ENCODE results near the gene CALR. TPM values are rescaled to one million over a fixed set of nuclear protein-coding genes. Genes with fewer than 3 reads are reported as not detected.

Gene CALR
- total RNA-seq, 1 donor from 2014 or later: 1,812 TPM

- H3K4me3 ChIP-seq (ENCODE audit: low read depth, low read length): no peak overlapping the region
- TF ChIP-seq, protein P1, sequence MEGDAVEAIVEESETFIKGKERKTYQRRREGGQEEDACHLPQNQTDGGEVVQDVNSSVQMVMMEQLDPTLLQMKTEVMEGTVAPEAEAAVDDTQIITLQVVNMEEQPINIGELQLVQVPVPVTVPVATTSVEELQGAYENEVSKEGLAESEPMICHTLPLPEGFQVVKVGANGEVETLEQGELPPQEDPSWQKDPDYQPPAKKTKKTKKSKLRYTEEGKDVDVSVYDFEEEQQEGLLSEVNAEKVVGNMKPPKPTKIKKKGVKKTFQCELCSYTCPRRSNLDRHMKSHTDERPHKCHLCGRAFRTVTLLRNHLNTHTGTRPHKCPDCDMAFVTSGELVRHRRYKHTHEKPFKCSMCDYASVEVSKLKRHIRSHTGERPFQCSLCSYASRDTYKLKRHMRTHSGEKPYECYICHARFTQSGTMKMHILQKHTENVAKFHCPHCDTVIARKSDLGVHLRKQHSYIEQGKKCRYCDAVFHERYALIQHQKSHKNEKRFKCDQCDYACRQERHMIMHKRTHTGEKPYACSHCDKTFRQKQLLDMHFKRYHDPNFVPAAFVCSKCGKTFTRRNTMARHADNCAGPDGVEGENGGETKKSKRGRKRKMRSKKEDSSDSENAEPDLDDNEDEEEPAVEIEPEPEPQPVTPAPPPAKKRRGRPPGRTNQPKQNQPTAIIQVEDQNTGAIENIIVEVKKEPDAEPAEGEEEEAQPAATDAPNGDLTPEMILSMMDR (conservative IDR thresholded peaks at IDR 0.05; ENCODE audit: low read depth, low read length): no peak
- no peak for DNase-seq (ENCODE audit: low read depth)
These were observed 17.4 kb upstream of the CALR start for GRCh38 chr19:12921047-12921446.

DNA sequence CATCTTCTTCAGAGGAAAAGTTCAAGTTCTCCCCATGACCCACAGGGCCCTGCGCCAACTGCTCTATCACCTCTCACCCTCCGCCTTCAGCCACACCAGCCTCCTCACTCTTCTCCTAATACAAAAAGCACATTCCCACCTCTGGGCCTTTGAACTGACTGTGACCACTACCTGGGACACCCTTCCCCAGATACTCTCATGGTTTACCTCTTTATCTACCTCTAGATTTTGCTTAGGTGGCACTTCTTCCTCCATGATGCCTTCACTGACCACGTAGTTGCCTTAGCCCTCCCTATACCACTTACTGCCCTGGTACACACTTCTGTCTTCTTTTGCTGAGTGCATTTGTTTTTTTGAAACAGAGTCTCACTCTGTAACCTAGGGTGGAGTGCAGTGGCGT lies 15.4 kb upstream of the CALR start:
- no peak for DNase-seq (ENCODE audit: low read depth)
- no peak overlapping the region for H3K4me3 ChIP-seq (ENCODE audit: low read depth, low read length)
- TF ChIP-seq, protein P1 (conservative IDR thresholded peaks at IDR 0.05; ENCODE audit: low read depth, low read length): no peak

- H3K4me3 ChIP-seq (ENCODE audit: low read depth, low read length): no peak overlapping the region
- no peak for DNase-seq (ENCODE audit: low read depth)
- TF ChIP-seq, protein P1 (conservative IDR thresholded peaks at IDR 0.05; ENCODE audit: low read depth, low read length): no peak
These were observed 13.6 kb upstream of the CALR start for GRCh38 chr19:12924621-12925310.

DNA sequence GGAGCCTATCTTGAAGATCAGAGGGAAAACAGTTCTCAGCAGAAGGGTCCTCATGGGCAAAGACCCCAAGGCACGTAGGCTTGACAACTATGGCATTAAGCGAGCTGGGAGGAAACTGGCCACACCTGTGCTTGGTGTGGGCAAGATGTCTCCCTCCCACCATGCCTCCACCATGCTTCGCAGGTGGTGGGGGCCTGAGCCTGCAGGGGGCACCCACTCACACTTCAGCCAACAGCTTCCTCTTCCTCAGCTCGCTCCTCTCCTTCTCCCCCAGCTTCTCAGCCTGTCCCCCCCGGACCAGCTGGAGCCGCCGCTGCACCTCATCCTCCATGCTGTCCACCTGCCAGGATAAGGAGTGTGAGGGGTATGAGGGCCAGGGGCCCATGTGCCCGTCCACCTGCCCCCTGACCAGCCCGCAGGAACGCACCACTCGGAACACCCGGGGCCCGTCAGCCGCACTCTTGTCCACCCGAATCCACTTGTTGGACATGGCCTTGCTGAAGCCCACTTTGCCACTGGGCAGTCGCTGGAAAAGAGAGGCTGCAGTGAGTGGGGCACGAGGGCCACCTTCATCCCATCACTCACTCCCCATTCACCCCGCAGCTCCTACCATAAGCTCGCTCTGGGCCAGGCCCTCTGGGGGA lies 8.3 kb upstream of the CALR start:
- DNase-seq (ENCODE audit: low read depth): no peak
- H3K4me3 ChIP-seq (ENCODE audit: low read depth, low read length): no peak overlapping the region
- TF ChIP-seq, protein P1 (conservative IDR thresholded peaks at IDR 0.05; ENCODE audit: low read depth, low read length): no peak

GRCh38 chr19:12932392-12933286 lies 5.8 kb upstream of the CALR start:
- TF ChIP-seq, protein P1 (conservative IDR thresholded peaks at IDR 0.05; ENCODE audit: low read depth, low read length): no peak
- DNase-seq (ENCODE audit: low read depth): no peak

DNA sequence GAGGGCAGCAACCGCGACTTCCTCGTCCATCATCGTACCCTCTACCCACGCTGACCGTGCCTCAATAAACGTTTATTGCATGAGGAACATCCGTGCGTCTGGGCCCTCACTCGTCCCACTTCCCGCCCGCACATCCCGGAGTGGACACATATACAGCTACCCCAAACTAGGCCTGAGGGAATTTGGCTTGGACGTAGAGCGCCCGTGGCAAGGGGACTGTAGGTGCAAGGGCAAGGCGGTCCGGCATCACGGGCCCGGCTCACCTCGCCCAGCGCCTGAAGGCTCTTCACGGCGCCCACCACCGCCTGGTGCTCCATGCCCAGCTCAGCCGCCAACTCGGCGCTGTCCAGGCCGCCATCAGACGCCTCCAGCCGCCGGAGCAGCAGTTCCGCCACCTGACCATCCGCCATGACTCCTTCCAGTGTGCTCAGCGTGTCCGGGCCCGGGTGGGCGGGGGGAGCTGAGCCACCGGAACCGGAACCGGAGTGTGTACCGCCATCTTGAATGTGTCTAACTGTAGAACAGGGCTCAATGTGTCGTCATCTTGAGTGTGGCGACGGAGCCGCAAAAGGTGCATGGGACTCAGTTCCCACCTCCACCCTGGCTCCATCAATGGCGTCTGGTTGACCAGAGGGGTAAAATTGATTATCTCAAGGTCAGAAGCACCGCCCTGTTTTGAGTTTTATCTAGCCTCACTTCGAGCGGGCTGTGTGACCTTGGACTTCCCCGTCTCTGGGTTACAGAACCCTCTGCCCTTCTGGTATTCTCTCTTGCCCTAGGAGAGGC lies 4.9 kb upstream of the CALR start, which contains the start of gene FARSA:
TSS of gene FARSA (minus strand) at position 425 of the 786 bp plus-strand sequence. CDS start at position 410, 15 bp downstream.
- TF ChIP-seq, protein P1 (conservative IDR thresholded peaks at IDR 0.05; ENCODE audit: low read depth, low read length): no peak
- peak within 1 kb of the TSS; percentile 98 for H3K4me3 ChIP-seq (ENCODE audit: low read depth, low read length)

More at GRCh38 chr19:12932392-12933286, 5.8 kb upstream of the CALR start:
- peak overlapping the region; percentile 98 for H3K4me3 ChIP-seq (ENCODE audit: low read depth, low read length)

More for the DNA sequence above, 4.9 kb upstream of the CALR start, which contains the start of gene FARSA:
- no peak for DNase-seq (ENCODE audit: low read depth)
